Adipocyte (in vitro differentiated cells): ENCODE measurements around the gene ATP6V0E2.

ENCODE experiments used
- DNase-seq: peaks from one replicate; pipeline ENCODE4 v3.0.0-alpha.2; 2015; ENCODE audit warnings: low read depth
- H3K27me3 ChIP-seq: replicated peaks from 2 replicates; pipeline ENCODE4 v1.7.0; 2013; ENCODE audit warnings: mild to moderate bottlenecking, low read length, moderate library complexity; ENCODE audit not compliant: control insufficient read depth, insufficient read depth
- H3K36me3 ChIP-seq: 2 replicates; pipeline ENCODE4 v1.7.0; 2013; ENCODE audit warnings: low read length, mild to moderate bottlenecking, moderate library complexity; ENCODE audit not compliant: control insufficient read depth, insufficient read depth, severe bottlenecking
- H3K4me1 ChIP-seq: 2 replicates; pipeline ENCODE4 v1.7.0; 2013; ENCODE audit warnings: mild to moderate bottlenecking, low read length, moderate library complexity; ENCODE audit not compliant: control insufficient read depth, insufficient read depth
- H3K4me3 ChIP-seq: 2 replicates; pipeline ENCODE4 v1.7.0; 2013; ENCODE audit warnings: mild to moderate bottlenecking, low read length, moderate library complexity
- H3K9ac ChIP-seq: 2 replicates; pipeline ENCODE4 v1.7.0; 2013; ENCODE audit warnings: mild to moderate bottlenecking, low read length, moderate library complexity
- H3K9me3 ChIP-seq: 2 replicates; pipeline ENCODE4 v1.7.0; 2013; ENCODE audit warnings: mild to moderate bottlenecking, low read length, moderate library complexity; ENCODE audit not compliant: control insufficient read depth

ATP6V0E2 gene

GRCh38 chr7:149845257-149845980 is 28.4 kb upstream of the ATP6V0E2 start:
- Histone ChIP-seq H3K9ac (no peak overlapping the region), H3K9me3 (no peaks in the 10 kb centered on the region), H3K4me1 (peaks cover 11% of the 10 kb centered on the region), H3K4me3 (no peak overlapping the region), H3K36me3 (peaks cover 10% of the 10 kb centered on the region), H3K27me3 (no peaks in the 10 kb centered on the region)
- no peak for DNase-seq

DNA sequence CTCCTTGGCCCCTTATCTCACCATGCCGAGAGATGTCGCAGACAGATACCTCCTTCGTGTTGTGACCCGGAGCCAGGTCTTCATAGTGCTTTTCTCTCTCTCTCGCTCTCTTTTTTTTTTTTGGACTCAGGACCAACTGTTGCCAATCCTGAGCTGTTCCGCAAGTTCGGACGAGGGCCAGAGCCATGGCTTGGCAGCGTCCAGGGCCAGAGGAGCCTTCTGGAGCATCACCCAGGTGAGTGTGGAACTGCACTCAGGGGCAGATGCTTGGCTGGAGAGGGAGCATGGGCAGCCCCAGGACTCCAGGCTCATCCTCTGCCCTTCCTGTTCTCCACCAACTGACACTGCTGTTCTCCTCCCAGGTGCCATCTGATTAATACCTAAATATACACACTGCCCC is 27.7 kb upstream of the ATP6V0E2 start:
- Histone ChIP-seq H3K36me3 (peaks cover 10% of the 10 kb centered on the region), H3K9ac (no peak overlapping the region), H3K27me3 (no peaks in the 10 kb centered on the region), H3K9me3 (no peaks in the 10 kb centered on the region), H3K4me1 (peaks cover 11% of the 10 kb centered on the region), H3K4me3 (no peak overlapping the region)
- no peak for DNase-seq

- Histone ChIP-seq H3K4me1 (peaks cover 11% of the 10 kb centered on the region), H3K27me3 (no peaks in the 10 kb centered on the region), H3K36me3 (peaks cover 10% of the 10 kb centered on the region), H3K4me3 (no peak overlapping the region), H3K9me3 (no peaks in the 10 kb centered on the region), H3K9ac (no peak overlapping the region)
- no peak for DNase-seq
Measured at GRCh38 chr7:149846436-149847046, 27.2 kb upstream of the ATP6V0E2 start.

GRCh38 chr7:149849174-149849573 is 24.6 kb upstream of the ATP6V0E2 start:
- Histone ChIP-seq H3K27me3 (no peaks in the 10 kb centered on the region), H3K9ac (no peak overlapping the region), H3K4me1 (peaks cover 11% of the 10 kb centered on the region), H3K36me3 (peaks cover 16% of the 10 kb centered on the region), H3K9me3 (no peaks in the 10 kb centered on the region), H3K4me3 (no peak overlapping the region)
- no peak for DNase-seq

DNA sequence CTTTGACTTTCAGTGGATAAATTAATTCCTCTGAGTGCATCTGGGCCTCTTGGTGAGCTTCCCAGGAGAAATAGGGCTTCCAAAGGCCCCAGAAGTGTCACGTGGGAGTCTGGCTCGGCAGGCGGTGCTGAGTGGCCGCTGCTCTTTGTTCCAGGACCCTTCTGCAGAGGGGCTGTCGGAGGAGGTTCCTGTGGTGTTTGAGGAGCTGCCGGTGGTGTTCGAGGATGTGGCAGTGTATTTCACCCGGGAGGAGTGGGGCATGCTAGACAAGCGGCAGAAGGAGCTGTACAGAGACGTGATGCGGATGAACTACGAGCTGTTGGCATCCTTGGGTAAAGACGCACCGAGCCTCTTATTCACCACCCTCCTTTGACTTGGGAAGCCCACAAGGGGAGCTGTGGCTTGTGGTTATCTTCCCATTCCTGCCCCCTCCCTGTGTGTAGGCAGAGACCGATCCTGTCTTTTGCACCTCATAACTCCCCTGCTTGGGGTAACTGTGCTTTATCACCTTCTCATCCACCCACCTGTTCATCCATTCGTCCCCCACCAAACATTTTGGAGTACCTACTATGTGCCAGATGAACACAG is 23.7 kb upstream of the ATP6V0E2 start:
- Histone ChIP-seq H3K9ac (no peak overlapping the region), H3K9me3 (no peaks in the 10 kb centered on the region), H3K4me3 (no peak overlapping the region), H3K36me3 (peaks cover 16% of the 10 kb centered on the region), H3K27me3 (no peaks in the 10 kb centered on the region), H3K4me1 (peaks cover 12% of the 10 kb centered on the region)
- no peak for DNase-seq

DNA sequence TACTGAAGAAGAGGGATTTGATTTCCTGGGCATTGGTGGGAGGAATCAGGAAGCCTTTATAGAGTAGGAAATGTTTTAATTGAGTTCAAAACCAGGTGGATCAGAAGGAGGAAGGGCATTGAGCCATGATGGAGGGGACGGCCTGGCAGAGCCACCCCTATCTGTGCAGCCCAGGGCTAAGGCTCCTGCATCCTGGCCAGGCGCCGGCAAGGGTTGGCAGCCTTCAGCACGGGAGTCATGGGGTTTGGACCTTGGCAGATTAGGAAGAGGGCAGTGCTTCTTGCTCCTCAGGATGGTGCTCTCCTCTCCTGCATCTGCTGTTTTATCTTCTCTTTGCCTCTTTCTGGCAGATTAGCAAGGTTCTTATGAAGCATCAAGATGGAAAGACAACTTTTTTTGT is 23.1 kb upstream of the ATP6V0E2 start:
- H3K9me3 ChIP-seq: no peaks in the 10 kb centered on the region
- peaks cover 8% of the 10 kb centered on the region for H3K4me1 ChIP-seq
- H3K36me3 ChIP-seq: peaks cover 16% of the 10 kb centered on the region
- no peaks in the 10 kb centered on the region for H3K27me3 ChIP-seq
- no peak overlapping the region for H3K4me3 ChIP-seq
- H3K9ac ChIP-seq: no peak overlapping the region
- DNase-seq: no peak

DNA sequence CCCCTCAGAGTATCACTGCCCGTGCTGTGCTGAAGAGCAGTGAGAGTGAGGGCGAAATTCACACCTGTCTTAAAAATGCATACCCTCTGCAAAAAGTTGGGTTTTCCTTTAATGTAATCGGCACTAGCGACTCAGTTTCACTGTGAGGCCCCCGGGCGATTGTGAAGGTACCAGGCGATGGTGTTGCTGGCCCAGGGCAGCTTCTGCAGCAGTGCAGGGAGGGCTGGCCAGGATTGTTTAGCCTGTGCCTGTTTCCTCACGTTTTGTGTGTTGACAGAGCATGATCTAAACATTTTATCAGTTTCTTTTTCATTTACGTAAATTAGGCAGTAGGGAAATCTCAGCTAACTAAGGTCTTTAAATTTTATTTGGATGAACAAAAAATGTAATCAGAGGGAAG is 22.3 kb upstream of the ATP6V0E2 start:
- Histone ChIP-seq H3K9me3 (no peaks in the 10 kb centered on the region), H3K27me3 (no peaks in the 10 kb centered on the region), H3K4me1 (peaks cover 5% of the 10 kb centered on the region), H3K4me3 (no peak overlapping the region), H3K9ac (no peak overlapping the region), H3K36me3 (peaks cover 16% of the 10 kb centered on the region)
- DNase-seq: no peak

DNA sequence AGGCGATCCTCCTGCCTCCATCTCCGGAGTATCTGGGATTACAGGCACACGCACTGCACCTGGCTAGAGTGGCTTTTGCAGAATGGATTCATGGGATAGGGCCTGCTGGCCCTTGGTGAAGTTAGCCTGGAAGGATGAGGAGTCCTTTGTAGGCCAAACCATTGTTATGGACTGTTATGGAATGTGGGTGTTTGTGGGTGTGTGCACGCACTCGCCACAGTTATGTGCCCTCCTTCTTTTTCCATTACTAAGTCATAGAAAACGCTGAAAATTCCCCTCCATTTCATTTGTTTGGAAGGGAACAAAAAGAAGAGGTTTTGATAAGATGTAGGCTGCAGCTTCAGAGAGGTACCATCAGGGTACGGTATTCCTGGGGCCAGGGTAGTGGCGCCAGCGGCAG is 20.6 kb upstream of the ATP6V0E2 start:
- H3K27me3 ChIP-seq: no peaks in the 10 kb centered on the region
- no peak for DNase-seq
- peaks cover 5% of the 10 kb centered on the region for H3K4me1 ChIP-seq
- H3K9me3 ChIP-seq: no peaks in the 10 kb centered on the region
- H3K9ac ChIP-seq: no peak overlapping the region
- no peak overlapping the region for H3K4me3 ChIP-seq
- peaks cover 11% of the 10 kb centered on the region for H3K36me3 ChIP-seq

GRCh38 chr7:149854611-149855360 is 19.0 kb upstream of the ATP6V0E2 start:
- peak; percentile 46 for DNase-seq
- H3K27me3 ChIP-seq: no peaks in the 10 kb centered on the region
- no peak overlapping the region for H3K4me3 ChIP-seq
- peaks cover 6% of the 10 kb centered on the region for H3K36me3 ChIP-seq
- H3K9ac ChIP-seq: no peak overlapping the region
- H3K9me3 ChIP-seq: no peaks in the 10 kb centered on the region
- peaks cover 5% of the 10 kb centered on the region for H3K4me1 ChIP-seq

DNA sequence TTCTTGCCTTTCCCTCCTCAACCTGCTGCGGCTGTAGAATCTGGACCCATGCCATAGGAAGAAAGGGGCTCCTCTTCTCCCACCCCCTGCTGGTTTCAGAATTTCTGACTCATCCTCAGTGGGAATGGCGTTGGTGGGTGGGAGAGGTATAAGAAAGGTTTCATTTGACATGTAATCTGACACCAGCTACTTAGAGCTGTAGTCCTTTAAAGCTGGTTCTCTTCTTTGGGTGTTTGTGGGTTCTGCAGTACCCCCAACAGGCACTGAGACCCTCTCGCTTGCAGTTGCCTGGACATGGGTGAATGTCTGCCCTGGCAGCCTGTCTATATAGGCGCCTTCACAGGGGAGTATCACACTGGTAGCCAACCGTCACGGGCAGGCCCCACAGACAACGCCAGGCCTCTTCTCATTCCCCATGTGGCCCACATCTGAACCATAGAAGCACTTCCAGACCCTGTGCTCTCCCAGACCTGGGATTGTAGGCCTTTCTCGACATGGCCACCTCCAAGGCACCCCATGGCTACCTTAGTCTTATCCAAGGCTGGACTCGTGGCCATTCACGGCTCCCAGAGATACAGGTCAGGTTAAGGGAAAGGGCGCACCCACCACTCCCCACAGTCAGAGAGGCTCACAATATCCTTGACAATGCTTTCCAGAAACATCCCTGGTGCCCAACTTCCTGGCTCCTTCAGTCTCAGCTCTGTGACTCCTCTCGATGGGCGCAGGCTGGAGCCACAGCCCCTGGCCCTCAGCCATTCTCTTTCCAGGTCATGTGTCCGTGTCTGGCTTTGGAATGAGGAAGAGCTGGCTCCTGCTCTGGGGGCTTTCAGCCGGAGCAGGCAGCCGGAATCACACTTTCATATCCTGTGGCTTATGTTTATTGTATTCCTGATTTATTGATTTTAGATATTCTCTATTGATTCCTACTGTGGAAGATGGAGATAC is 18.1 kb upstream of the ATP6V0E2 start:
- Histone ChIP-seq H3K9ac (no peak overlapping the region), H3K9me3 (no peaks in the 10 kb centered on the region), H3K4me3 (no peak overlapping the region), H3K36me3 (peaks cover 6% of the 10 kb centered on the region), H3K4me1 (peaks cover 5% of the 10 kb centered on the region), H3K27me3 (no peaks in the 10 kb centered on the region)
- DNase-seq: peak; percentile 73
